ENCODE data around the gene SPTB. TPM values are rescaled to one million over a fixed set of nuclear protein-coding genes. Genes with fewer than 3 reads are reported as not detected.

SPTB gene
- total and polyA plus RNA-seq, 7 donors, result 0.49 to 2.9 (median 1.3) TPM; not detected in 1

GRCh38 chr14:64786296-64787149 is 93.2 kb downstream of the SPTB start:
- Histone ChIP-seq H3K27ac (no peak overlapping the region), H3K4me1 (no peaks in the 10 kb centered on the region), H3K27me3 (no peaks in the 10 kb centered on the region), H3K9me3 (no peaks in the 10 kb centered on the region), H3K4me3 (no peak overlapping the region), H3K36me3 (no peaks in the 10 kb centered on the region)
- no peak for TF ChIP-seq POLR2A (IDR thresholded peaks at IDR 0.05)
- TF ChIP-seq CTCF (IDR thresholded peaks at IDR 0.05), result no peak
- no peak for TF ChIP-seq POLR2AphosphoS5 (IDR thresholded peaks at IDR 0.05)
- no peak for TF ChIP-seq EP300 (IDR thresholded peaks at IDR 0.05)
- intact Hi-C loops (cut with DNase I), result no loop called here
- no peak for DNase-seq
- 89% methylated on average over 24 of the region's 24 CpGs for WGBS, 2 donors

- H3K9me3 ChIP-seq, result no peaks in the 10 kb centered on the region
- H3K4me3 ChIP-seq, result no peak overlapping the region
- no peaks in the 10 kb centered on the region for H3K4me1 ChIP-seq
- TF ChIP-seq POLR2AphosphoS5 (IDR thresholded peaks at IDR 0.05) (no peak), EP300 (IDR thresholded peaks at IDR 0.05) (no peak), POLR2A (IDR thresholded peaks at IDR 0.05) (no peak), CTCF (IDR thresholded peaks at IDR 0.05) (no peak)
- no peaks in the 10 kb centered on the region for H3K27me3 ChIP-seq
- 94 to 96% methylated on average over 9 of the region's 9 CpGs for WGBS, 2 donors
- no peaks in the 10 kb centered on the region for H3K36me3 ChIP-seq
- no peak for DNase-seq
- H3K27ac ChIP-seq, result no peak overlapping the region
- intact Hi-C loops (cut with DNase I), result no loop called here
These were observed 95.7 kb downstream of the SPTB start for GRCh38 chr14:64784006-64784405.

- H3K36me3 ChIP-seq, result no peaks in the 10 kb centered on the region
- no peak overlapping the region for H3K4me3 ChIP-seq
- H3K4me1 ChIP-seq, result peaks cover 0 to 9% (median 5%) of the 10 kb centered on the region in 4 donors
- H3K27ac ChIP-seq, result no peak overlapping the region
- 94% methylated on average over 11 of the region's 11 CpGs for WGBS, 2 donors
- intact Hi-C loops (cut with DNase I), result no loop called here
- H3K27me3 ChIP-seq, result no peaks in the 10 kb centered on the region
- H3K9me3 ChIP-seq, result no peaks in the 10 kb centered on the region
- DNase-seq, result no peak
- TF ChIP-seq CTCF (IDR thresholded peaks at IDR 0.05) (no peak), POLR2A (IDR thresholded peaks at IDR 0.05) (no peak), POLR2AphosphoS5 (IDR thresholded peaks at IDR 0.05) (no peak), EP300 (IDR thresholded peaks at IDR 0.05) (no peak)
These were observed 97.5 kb downstream of the SPTB start for GRCh38 chr14:64782196-64782595.

- intact Hi-C loops (cut with DNase I), result no loop called here
- Histone ChIP-seq H3K27me3 (no peaks in the 10 kb centered on the region), H3K27ac (no peak overlapping the region), H3K4me3 (no peak overlapping the region), H3K9me3 (no peaks in the 10 kb centered on the region), H3K4me1 (peaks cover 0 to 9% (median 5%) of the 10 kb centered on the region in 4 donors), H3K36me3 (no peaks in the 10 kb centered on the region)
- 93 to 95% methylated on average over 7 of the region's 7 CpGs for WGBS, 2 donors
- TF ChIP-seq CTCF (IDR thresholded peaks at IDR 0.05) (no peak), EP300 (IDR thresholded peaks at IDR 0.05) (no peak), POLR2A (IDR thresholded peaks at IDR 0.05) (no peak), POLR2AphosphoS5 (IDR thresholded peaks at IDR 0.05) (no peak)
- no peak for DNase-seq
These were observed 100.2 kb downstream of the SPTB start for GRCh38 chr14:64779472-64779871.

All from sigmoid colon (tissue), 7 donors.